Tibial nerve (tissue), 4 donors: Measurements from ENCODE around the gene MED12L.

Experiments used
- CTCF ChIP-seq, 5 experiments: fragments of 200-600 bp in 3 of 5; fragments of 450-650 bp in 2 of 5; sonication (generic) in 3 of 5; IDR thresholded peaks; one replicate each; pipeline ENCODE4 v1.5.1; 2016 to 2019; ENCODE audit warnings: antibody characterized with exemption in 5 of 5, mild to moderate bottlenecking in 3 of 5, moderate library complexity in 2 of 5
- EP300 ChIP-seq, 2 donors: sonication (generic); formaldehyde crosslinking; IDR thresholded peaks; one replicate each; pipeline ENCODE4 v1.6.1; 2017; ENCODE audit warnings: antibody characterized with exemption in 2 of 2, mild to moderate bottlenecking in 1 of 2

- TF ChIP-seq EP300 (IDR thresholded peaks at IDR 0.05) (no peak), CTCF (IDR thresholded peaks at IDR 0.05) (no peak)
Measured at GRCh38 chr3:151178208-151178845, 92.9 kb downstream of the MED12L start.
